NCI-H82 treated with DMSO at 0.1 percent for 48 hours (cell line): Measurements from ENCODE around the gene SLC35E2B.
"Not testable (repeated sequence)": the region's sequence is repeated elsewhere in the genome, so short reads cannot be mapped to it uniquely, and the experiment has no call there.

Experiments used
- DNase-seq: peaks from one replicate; lab custom pipeline; 2025; ENCODE audit not compliant: unreplicated experiment; lab: John Stamatoyannopoulos, UW

Gene SLC35E2B

DNA sequence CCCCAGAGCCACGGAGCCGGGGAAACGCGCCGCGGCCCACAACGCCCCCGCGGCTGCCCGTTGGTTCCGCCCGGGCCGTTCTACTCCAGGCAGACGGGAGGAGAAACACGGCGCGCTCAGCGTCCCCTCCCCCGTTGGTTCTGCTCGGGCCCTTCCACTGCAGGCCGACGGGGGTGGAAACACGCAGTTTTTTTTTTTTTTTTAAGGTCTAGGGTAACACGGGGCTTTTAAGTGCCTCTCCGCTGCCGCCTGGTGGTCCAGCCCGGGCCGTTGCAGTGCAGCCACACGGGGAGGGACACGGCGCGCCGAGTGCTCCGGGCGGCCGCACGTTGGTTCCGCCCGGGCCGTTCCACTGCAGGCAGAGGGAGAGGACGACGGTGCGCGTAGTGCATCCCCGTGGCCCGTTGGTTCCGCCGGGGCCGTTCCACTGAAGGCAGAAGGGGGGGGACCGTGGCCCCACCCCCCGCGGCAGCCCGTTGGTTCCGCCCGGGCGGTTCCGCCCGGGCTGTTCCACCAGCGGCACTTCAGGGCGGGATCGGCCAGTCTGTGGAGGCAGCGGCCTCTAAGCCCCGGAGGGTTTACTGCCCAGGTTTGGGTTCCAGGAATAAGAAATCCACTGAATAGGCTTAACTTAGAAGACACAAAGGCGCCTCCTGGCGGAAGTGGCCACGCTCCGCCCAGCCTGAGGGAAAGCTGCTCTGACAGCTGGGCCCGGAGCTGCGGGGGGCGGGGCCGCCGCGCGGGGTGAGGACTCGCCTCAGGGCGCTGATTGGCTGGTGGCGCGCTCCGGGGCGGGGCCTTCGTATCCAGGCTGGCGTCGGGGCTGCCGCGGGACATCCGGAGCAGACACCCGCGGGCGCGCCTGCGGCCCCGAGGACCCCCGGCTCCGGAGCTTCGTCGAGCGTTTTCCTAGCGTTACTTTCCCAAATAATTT is at the start of gene SLC35E2B:
Gene SLC35E2B (minus strand): TSS at position 82 of the 934 bp plus-strand sequence. CDS start 16,096 bp downstream, outside the sequence.
- peak; percentile 2 for DNase-seq

GRCh38 chr1:1741013-1741412 is 48.4 kb upstream of the SLC35E2B start:
- DNase-seq = not testable (repeated sequence)

DNA sequence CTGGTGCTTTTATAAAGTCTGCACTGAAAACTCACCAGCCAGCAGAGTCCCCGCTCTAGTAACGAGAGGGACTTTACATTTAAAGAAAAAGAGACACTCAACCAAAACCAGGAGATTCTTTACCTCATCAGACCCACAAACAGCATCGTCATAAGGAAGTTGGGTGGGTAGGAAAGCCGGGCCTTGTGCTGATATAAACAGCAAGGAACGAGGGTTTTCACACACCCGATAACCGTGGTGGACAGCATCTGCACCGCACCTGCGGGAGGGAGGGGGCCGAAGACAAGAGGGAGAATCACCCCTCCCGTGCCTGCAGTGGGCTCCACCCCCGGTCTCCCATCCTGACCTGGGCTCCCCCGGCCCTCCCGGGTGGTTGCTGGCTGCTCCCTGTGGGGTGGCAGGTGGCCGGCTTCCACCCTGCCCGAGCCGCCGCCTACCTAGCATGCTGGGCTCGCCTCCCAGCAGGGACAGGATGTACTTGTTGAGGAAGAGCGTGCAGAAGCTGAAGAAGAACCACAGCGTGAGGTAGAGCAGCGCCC is 46.3 kb upstream of the SLC35E2B start:
- not testable (repeated sequence) for DNase-seq

DNA sequence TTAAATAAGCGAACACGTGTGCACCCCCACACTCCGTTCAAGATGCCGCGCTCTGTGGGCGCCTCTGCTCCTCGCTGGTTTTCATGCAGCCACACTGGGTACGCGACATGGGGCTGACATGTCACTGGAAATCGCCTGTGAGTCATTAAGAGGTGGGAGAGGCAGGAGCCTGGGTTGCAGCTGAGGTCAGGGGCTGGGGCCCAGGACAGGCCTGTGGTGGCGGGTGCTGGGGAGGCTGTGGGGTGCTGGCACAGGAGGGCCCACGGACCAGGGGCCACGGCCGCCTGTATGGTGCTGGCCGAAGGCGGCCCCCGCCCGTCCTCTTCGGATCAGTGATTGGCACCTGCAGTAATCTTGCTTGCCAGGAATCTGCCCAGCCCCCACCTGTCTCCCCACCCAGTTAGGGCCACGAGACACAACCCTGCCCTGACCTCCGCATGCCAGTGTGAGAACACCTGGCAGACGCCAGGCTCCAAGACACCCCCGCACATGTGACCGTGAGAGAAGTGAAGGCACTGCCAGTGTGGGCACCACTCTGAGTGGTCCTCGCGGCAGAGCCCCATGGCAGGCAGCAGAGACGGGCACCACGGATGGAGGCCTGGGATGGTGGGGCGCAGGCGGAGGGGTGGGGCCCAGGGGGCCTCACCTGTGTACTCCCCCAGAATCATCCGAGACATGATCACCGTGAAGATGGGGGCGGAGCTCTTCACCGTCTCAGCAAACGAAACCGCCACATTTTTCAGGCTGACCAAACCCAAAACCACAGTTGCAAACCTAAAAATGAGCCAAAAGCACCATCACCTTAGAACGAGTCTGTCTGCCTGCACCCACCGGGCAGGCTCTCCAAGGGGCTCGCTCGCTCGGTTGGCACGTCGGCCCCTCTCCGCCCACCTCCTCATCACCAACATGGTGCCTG is 45.3 kb upstream of the SLC35E2B start:
- not testable (repeated sequence) for DNase-seq

- DNase-seq = no peak
Observed at GRCh38 chr1:1732381-1732780, 39.8 kb upstream of the SLC35E2B start.

DNA sequence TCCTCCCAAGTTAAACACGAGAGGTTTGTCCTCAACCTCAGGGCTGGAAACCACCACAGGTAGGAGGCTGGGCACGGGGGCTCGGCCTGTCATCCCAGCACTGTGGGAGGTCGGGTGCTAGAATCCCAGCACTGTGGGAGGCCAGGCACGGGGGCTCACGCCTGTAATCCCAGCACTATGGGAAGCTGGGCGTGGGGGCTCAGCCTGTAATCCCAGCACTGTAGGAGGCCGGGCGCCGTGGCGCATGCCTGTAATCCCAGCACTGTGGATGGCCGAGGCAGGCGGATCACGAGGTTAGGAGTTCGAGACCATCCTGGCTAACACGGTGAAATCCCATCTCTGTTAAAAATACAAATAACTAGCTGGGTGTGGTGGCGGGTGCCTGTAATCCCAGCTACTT is 38.3 kb upstream of the SLC35E2B start:
- DNase-seq = no peak

GRCh38 chr1:1730230-1730629 is 37.6 kb upstream of the SLC35E2B start:
- DNase-seq = not testable (repeated sequence)

GRCh38 chr1:1729116-1729816 is 36.7 kb upstream of the SLC35E2B start:
- DNase-seq = not testable (repeated sequence)

- DNase-seq = not testable (repeated sequence)
Observed at GRCh38 chr1:1728308-1729005, 35.9 kb upstream of the SLC35E2B start.

DNA sequence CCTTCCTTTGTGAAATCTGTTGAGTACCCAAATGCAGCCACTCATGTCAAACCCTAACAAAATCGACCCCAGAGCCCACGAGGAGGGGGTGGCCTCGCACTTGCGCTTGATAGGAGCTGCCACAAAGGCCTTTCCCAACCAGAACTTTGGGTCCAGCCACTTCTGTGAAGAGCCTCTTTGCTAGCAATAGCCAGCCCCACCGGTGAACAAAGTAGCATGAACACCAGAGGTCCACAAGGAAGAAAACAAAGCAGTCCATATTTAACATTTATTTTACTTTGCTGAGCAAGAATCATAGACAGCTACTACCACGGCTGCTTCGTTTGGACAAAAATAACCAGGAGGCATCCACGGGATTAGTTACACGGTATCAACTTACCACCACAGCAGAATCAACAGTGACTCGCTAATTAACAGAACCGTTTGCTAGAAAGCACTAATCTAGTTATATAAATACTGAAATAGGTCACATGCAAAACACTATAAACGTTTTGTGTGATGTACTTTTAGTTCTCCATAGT is 34.6 kb upstream of the SLC35E2B start:
- DNase-seq = not testable (repeated sequence)

DNA sequence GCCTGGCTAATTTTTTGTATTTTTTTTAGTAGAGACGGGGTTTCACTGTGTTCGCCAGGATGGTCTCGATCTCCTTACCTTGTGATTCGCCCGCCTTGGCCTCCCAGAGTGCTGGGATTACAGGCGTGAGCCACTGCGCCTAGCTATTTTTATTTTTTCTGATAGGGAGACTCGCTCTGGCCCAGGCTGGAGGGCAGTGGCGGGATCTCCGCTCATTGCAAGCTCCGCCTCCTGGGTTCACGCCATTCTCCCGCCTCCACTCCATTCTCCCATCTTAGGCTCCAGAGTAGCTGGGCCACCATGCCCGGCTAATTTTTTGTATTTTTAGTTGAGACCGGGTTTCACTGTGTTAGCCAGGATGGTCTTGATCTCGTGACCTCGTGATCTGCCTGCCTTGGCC is 33.5 kb upstream of the SLC35E2B start:
- DNase-seq = not testable (repeated sequence)

GRCh38 chr1:1724035-1724864 is 31.7 kb upstream of the SLC35E2B start, which contains the start of gene CDK11A:
Gene CDK11A (minus strand): TSS chr1:1724357. CDS start chr1:1722818, 1,539 bp downstream.
- peak; percentile 79 for DNase-seq

DNA sequence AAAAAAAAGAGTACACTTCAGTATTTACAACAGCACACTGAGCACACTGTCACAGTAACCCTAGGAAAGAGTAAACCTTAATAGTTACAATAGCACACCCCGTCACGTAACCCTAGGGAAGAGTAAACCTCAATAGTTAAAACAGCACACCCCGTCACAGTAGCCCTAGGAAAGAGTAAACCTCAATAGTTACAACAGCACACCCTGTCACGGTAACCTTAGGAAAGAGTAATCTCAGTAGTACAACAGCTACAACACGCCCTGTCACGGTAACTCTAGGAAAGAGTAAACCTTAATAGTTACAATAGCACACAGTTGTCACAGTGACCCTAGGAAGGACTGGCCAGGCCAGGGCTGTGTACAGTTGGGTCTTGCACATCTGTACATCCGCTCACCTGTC is 28.6 kb upstream of the SLC35E2B start:
- no peak for DNase-seq

GRCh38 chr1:1715109-1715883 is 22.7 kb upstream of the SLC35E2B start:
- not testable (repeated sequence) for DNase-seq

DNA sequence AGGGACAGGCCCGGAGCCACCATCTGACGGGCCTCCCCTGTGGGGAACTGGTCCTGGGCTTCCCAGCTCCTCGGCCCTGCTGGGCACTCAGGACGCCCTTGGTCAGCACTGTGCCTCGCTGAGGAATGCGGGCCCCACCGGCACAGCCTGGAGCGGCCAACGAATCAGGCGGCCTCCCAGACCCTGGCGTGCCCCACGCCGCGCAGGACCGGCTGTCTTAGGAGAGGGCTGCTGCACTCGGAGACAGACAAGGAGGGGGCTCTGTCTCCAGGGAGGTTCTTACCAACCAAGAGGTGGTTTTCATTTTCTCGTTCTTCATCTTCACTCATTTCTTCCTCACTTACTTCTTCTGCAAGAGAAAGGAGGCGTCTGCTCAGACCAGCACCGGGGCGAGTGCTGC is 15.3 kb upstream of the SLC35E2B start:
- not testable (repeated sequence) for DNase-seq

- not testable (repeated sequence) for DNase-seq
Observed at GRCh38 chr1:1707241-1707640, 14.6 kb upstream of the SLC35E2B start.

- DNase-seq = not testable (repeated sequence)
Observed at GRCh38 chr1:1705623-1706022, 13.0 kb upstream of the SLC35E2B start.
